Measurements from ENCODE around the gene CA7.

GRCh38 chr16:66856184-66856730 is 12.0 kb downstream of the CA7 start:
- TF ChIP-seq CTCF (IDR thresholded peaks at IDR 0.05) (no peak), EP300 (IDR thresholded peaks at IDR 0.05) (no peak), POLR2A (IDR thresholded peaks at IDR 0.05; ENCODE audit: low read depth) (no peak)
